Measurements from ENCODE around the gene OR8D1.

DNA sequence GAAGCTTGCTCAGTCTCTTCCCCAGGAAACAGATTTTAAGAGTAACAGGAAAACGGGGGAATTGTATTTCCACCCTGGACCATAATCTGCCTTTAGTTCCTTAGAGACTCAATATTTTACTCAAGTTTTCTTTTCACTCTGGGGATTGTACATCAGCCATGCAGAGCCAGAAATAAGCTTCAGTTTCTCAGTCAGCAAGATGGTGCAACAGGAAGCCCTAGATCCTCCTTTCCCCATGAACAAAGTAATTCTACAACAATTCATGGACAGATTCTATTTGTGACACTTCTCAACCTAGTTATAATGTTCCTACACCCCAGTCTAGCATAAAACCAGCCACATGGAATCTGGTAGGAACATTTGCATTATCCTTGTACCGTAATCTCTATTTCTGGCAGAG, 45.8 kb upstream of the OR8D1 start:
- TF ChIP-seq, protein P1, sequence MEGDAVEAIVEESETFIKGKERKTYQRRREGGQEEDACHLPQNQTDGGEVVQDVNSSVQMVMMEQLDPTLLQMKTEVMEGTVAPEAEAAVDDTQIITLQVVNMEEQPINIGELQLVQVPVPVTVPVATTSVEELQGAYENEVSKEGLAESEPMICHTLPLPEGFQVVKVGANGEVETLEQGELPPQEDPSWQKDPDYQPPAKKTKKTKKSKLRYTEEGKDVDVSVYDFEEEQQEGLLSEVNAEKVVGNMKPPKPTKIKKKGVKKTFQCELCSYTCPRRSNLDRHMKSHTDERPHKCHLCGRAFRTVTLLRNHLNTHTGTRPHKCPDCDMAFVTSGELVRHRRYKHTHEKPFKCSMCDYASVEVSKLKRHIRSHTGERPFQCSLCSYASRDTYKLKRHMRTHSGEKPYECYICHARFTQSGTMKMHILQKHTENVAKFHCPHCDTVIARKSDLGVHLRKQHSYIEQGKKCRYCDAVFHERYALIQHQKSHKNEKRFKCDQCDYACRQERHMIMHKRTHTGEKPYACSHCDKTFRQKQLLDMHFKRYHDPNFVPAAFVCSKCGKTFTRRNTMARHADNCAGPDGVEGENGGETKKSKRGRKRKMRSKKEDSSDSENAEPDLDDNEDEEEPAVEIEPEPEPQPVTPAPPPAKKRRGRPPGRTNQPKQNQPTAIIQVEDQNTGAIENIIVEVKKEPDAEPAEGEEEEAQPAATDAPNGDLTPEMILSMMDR (conservative IDR thresholded peaks at IDR 0.05), result no peak
- TF ChIP-seq ZFX (IDR thresholded peaks at IDR 0.05), result no peak

All from C4-2B (cell line).